ENCODE data around the gene STARD9.
A peak's percentile ranks its signal among the peaks of the same experiment; 100 is the strongest.
"Not testable (repeated sequence)": the region's sequence is repeated elsewhere in the genome, so short reads cannot be mapped to it uniquely, and the experiment has no call there.

STARD9 gene

DNA sequence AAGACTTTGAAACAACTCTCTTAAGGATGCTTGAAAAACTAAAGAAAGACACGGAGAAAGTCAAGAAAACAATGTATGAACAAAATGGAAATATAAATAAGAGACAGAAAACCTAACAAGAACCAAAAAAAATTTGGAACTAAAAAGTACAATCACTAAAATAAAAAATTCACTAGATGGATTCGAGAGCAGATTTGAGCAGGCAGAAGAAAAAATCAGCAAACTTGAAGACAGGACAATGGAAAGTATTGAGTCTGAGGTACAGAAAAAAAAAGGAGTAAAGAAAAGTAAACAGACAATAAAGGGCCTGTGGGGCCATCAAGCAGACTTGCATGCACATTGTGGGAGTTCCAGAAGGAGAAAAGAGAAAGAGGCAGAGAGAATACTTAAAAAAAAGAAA is 174.9 kb downstream of the STARD9 start:
- H3K36me3 ChIP-seq (ENCODE audit: insufficient read depth, low read depth, low read length) = peaks cover 15% of the 10 kb centered on the region; the same call in 1 of the 2 replicates
- H3K9ac ChIP-seq (ENCODE audit: low read depth, low read length) = no peak overlapping the region
- H3K27ac ChIP-seq (ENCODE audit: low read length) = no peak overlapping the region
- H3K4me1 ChIP-seq (ENCODE audit: insufficient read depth, low read length) = no peaks in the 10 kb centered on the region
- H3K4me3 ChIP-seq (ENCODE audit: low read length) = no peak overlapping the region
- H3K9me3 ChIP-seq (ENCODE audit: insufficient read depth, low read depth, low read length) = no peaks in the 10 kb centered on the region
- H3K27me3 ChIP-seq (ENCODE audit: insufficient read depth, low read length) = no peaks in the 10 kb centered on the region

DNA sequence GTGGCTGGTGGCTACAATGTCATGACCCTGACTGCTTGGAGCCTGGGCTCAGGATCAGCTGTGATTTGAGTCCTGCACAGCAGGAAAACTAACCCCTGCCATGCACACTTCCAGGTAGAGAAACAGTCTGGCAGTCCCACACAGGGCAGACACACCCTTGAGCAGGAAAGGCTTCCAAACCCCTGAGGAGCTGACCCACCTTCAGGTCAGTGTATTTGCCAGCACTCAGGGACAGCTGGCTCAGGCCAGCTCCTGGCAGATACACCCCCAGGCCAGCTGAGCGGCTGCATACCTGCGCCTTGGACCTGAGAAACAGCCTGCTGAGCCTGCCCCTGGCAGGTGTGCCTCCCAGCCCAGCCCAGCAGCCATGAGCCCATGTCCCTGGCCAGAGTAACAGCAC is 183.7 kb downstream of the STARD9 start:
- Histone ChIP-seq H3K36me3 (ENCODE audit: insufficient read depth, low read depth, low read length) (no peaks in the 10 kb centered on the region), H3K4me3 (ENCODE audit: low read length) (no peak overlapping the region), H3K4me1 (ENCODE audit: insufficient read depth, low read length) (no peaks in the 10 kb centered on the region), H3K27me3 (ENCODE audit: insufficient read depth, low read length) (no peaks in the 10 kb centered on the region), H3K9me3 (ENCODE audit: insufficient read depth, low read depth, low read length) (peaks cover 10% of the 10 kb centered on the region), H3K9ac (ENCODE audit: low read depth, low read length) (no peak overlapping the region), H3K27ac (ENCODE audit: low read length) (no peak overlapping the region)

DNA sequence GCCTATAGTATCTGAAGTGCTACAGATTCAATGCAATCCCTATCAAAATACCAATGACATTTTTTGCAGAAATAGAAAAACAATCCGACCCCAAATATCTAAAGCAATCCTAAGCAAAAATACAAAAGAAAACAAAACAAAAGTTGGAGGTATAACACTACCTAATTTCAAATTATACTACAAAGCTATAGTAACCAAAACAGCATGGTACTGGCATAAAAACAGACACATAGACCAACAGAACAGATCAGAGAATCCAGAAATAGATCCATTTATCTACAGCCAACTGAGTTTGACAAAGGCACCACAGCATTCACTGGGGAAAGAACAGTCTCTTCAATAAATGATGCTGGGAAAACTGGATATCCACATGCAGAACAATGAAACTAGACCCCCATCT is 185.4 kb downstream of the STARD9 start:
- no peaks in the 10 kb centered on the region for H3K36me3 ChIP-seq (ENCODE audit: insufficient read depth, low read depth, low read length)
- no peaks in the 10 kb centered on the region for H3K27me3 ChIP-seq (ENCODE audit: insufficient read depth, low read length)
- H3K9me3 ChIP-seq (ENCODE audit: insufficient read depth, low read depth, low read length) = peaks cover 10% of the 10 kb centered on the region
- H3K4me3 ChIP-seq (ENCODE audit: low read length) = no peak overlapping the region
- no peaks in the 10 kb centered on the region for H3K4me1 ChIP-seq (ENCODE audit: insufficient read depth, low read length)
- H3K9ac ChIP-seq (ENCODE audit: low read depth, low read length) = no peak overlapping the region
- H3K27ac ChIP-seq (ENCODE audit: low read length) = no peak overlapping the region

- H3K27ac ChIP-seq (ENCODE audit: low read length); H3K4me3 ChIP-seq (ENCODE audit: low read length); H3K27me3 ChIP-seq (ENCODE audit: insufficient read depth, low read length); H3K4me1 ChIP-seq (ENCODE audit: insufficient read depth, low read length); H3K9ac ChIP-seq (ENCODE audit: low read depth, low read length); H3K36me3 ChIP-seq (ENCODE audit: insufficient read depth, low read depth, low read length): not testable (repeated sequence)
- peaks cover 10% of the 10 kb centered on the region for H3K9me3 ChIP-seq (ENCODE audit: insufficient read depth, low read depth, low read length)
Observed at GRCh38 chr15:42761813-42762212, 186.4 kb downstream of the STARD9 start.

DNA sequence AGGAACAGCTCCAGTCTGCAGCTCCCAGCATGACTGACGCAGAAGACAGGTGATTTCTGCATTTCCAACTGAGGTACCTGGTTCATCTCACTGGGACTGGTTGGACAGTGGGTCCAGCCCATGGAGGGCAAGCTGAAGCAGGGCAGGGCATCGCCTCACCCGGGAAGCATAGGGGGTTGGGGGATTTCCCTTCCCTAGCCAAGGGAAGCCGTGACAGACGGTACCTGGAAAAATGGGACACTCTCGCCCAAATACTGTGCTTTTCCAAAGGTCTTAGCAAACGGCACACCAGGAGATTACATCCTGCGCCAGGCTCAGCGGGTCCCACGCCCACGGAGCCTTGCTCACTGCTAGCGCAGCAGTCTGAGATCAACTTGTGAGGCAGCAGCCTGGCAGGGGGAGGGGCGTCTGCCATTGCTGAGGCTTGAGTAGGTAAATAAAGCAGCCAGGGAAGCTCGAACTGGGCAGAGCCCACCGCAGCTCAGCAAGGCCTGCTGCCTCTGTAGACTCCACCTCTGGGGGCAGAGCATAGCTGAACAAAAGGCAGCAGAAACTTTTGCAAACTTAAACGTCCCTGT is 188.8 kb downstream of the STARD9 start:
- not testable (repeated sequence) for H3K36me3 ChIP-seq (ENCODE audit: insufficient read depth, low read depth, low read length); H3K27me3 ChIP-seq (ENCODE audit: insufficient read depth, low read length); H3K4me1 ChIP-seq (ENCODE audit: insufficient read depth, low read length); H3K27ac ChIP-seq (ENCODE audit: low read length); H3K9ac ChIP-seq (ENCODE audit: low read depth, low read length)
- H3K9me3 ChIP-seq (ENCODE audit: insufficient read depth, low read depth, low read length) = peaks cover 10% of the 10 kb centered on the region
- 0 out of 2 replicates have a peak overlapping the region, but pooled peaks have one; percentile 24 for H3K4me3 ChIP-seq (ENCODE audit: low read length)

DNA sequence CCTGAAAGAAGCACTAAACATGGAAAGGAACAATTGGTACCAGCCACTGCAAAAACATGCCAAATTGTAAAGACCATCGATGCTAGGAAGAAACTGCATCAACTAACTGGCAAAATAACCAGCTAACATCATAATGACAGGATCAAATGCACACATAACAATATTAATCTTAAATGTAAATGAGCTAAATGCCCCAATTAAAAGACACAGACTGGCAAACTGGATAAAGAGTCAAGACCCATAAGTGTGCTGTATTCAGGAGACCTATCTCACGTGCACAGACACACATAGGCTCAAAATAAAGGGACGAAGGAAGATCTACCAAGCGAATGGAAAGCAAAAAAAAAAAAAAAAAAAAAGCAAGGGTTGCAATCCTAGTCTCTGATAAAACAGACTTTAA is 190.7 kb downstream of the STARD9 start:
- H3K9ac ChIP-seq (ENCODE audit: low read depth, low read length); H3K27me3 ChIP-seq (ENCODE audit: insufficient read depth, low read length); H3K4me1 ChIP-seq (ENCODE audit: insufficient read depth, low read length); H3K36me3 ChIP-seq (ENCODE audit: insufficient read depth, low read depth, low read length); H3K4me3 ChIP-seq (ENCODE audit: low read length); H3K9me3 ChIP-seq (ENCODE audit: insufficient read depth, low read depth, low read length); H3K27ac ChIP-seq (ENCODE audit: low read length): not testable (repeated sequence)

All from iPS-20b (cell line).